ENCODE results near the gene GDPD5.

- TF ChIP-seq ZNF274 (IDR thresholded peaks at IDR 0.05; ENCODE audit: low read depth, low read length) (no peak), YY1 (IDR thresholded peaks at IDR 0.05; ENCODE audit: insufficient read depth, insufficient read length) (no peak), SUZ12 (IDR thresholded peaks at IDR 0.05; ENCODE audit: extremely low read depth, insufficient read depth, insufficient read length) (no peak)
These were observed 136.5 kb downstream of the GDPD5 start for GRCh38 chr11:75389276-75389605.

All from NT2/D1 (cell line).